Parietal lobe (tissue), 1 donor: ENCODE results near the gene PRRC1. TPM values are rescaled to one million over a fixed set of nuclear protein-coding genes. Genes with fewer than 3 reads are reported as not detected.

Experiments
- total RNA-seq: library from RNA; depleted of rRNA; stranded (reverse); fragments of >200 nt; gene quantifications from one replicate; pipeline ENCODE4 v1.2.3, GENCODE V29; 2014

Gene PRRC1
- 62.6 TPM for total RNA-seq

DNA sequence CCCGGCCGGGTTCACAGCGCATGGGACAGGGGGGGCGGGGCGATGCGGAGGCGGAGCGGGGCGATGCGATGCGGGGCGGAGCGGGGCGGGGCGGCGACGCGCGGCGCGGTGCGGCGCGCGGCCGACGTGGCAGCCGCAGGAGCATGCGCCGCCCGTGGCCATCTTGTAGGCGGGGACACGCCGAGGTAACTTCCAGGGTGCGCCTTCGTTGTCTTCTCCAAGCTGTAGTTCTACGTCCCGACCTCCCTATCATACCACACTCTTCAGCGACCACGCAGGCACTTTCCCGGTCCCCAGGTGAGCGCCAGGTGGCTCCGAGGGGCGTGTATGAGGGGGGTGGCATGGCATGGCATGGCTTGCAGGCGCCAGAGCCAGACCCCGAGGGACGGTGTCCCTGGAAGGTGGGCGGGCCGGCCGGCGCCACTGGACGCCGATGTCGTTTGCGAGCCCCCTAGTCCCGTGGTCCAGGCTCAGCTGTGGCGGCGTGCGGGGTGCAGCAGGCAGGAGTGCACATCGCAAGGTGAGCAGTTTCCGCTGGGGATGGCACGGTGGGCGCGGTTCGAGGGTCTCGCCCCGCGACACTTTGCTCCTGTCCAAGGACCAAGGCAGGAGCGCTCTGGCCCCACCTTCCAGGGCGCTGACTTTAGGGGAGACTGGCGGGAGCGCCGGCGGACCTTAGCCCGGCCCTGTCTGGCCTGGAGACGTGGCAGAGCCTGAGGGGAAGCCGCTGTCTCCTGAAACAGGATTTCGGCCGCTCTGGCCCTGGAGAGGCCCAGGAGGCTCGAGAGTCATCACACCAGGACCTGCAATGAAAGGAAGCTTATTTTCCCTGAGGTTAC is at the start of gene PRRC1:
PRRC1 (plus strand) TSS at position 161 of the 839 bp plus-strand sequence. CDS start 5,840 bp downstream, outside the sequence.

Other genes with a start within 250 kb of the PRRC1 start
- gene MEGF10, start 226.8 kb upstream of the PRRC1 start, total RNA-seq, result 28.2 TPM
- gene CTXN3, start 131.4 kb downstream of the PRRC1 start, total RNA-seq, result 0.63 TPM
- gene CCDC192, start 185.8 kb downstream of the PRRC1 start, total RNA-seq, result not detected